ENCODE results near the gene CERS2.

Gene CERS2

GRCh38 chr1:151005729-151006319, 31.2 kb upstream of the CERS2 start:
- H3K9me3 Mint-ChIP-seq = no peaks in the 10 kb centered on the region
- no peaks in the 10 kb centered on the region for H3K27me3 Mint-ChIP-seq (ENCODE audit: low read depth)
- H3K27ac Mint-ChIP-seq = peak overlapping the region; percentile 94 to 99 (median 98)
- H3K36me3 Mint-ChIP-seq (ENCODE audit: low read depth) = peaks cover 15% of the 10 kb centered on the region
- TF ChIP-seq CTCF (IDR thresholded peaks at IDR 0.05; ENCODE audit: unreplicated experiment in 3 of 3) = no peak
- peak overlapping the region; percentile 93 to 96 (median 96) for H3K4me3 Mint-ChIP-seq
- H3K4me1 Mint-ChIP-seq = peaks cover 51% of the 10 kb centered on the region

- no peak for TF ChIP-seq CTCF (IDR thresholded peaks at IDR 0.05; ENCODE audit: unreplicated experiment in 3 of 3)
- H3K36me3 Mint-ChIP-seq (ENCODE audit: low read depth) = peaks cover 30% of the 10 kb centered on the region
- peak overlapping the region in 2 of 3 experiments; percentile 52 to 94 for H3K27ac Mint-ChIP-seq
- peak overlapping the region; percentile 53 to 59 (median 57) for H3K4me3 Mint-ChIP-seq
- no peaks in the 10 kb centered on the region for H3K27me3 Mint-ChIP-seq (ENCODE audit: low read depth)
- no peaks in the 10 kb centered on the region for H3K9me3 Mint-ChIP-seq
- H3K4me1 Mint-ChIP-seq = peaks cover 36% of the 10 kb centered on the region
Measured at GRCh38 chr1:151003180-151003579, 28.5 kb upstream of the CERS2 start.

GRCh38 chr1:151002611-151003010, 28.0 kb upstream of the CERS2 start:
- no peaks in the 10 kb centered on the region for H3K9me3 Mint-ChIP-seq
- no peak for TF ChIP-seq CTCF (IDR thresholded peaks at IDR 0.05; ENCODE audit: unreplicated experiment in 3 of 3)
- H3K36me3 Mint-ChIP-seq (ENCODE audit: low read depth) = peaks cover 32% of the 10 kb centered on the region
- H3K27me3 Mint-ChIP-seq (ENCODE audit: low read depth) = no peaks in the 10 kb centered on the region
- peaks cover 30% of the 10 kb centered on the region for H3K4me1 Mint-ChIP-seq
- H3K27ac Mint-ChIP-seq = peak overlapping the region; percentile 52 to 94 (median 72)
- H3K4me3 Mint-ChIP-seq = peak overlapping the region; percentile 53 to 59 (median 57)

GRCh38 chr1:151002051-151002450, 27.4 kb upstream of the CERS2 start:
- Mint-ChIP-seq H3K36me3 (ENCODE audit: low read depth) (peaks cover 34% of the 10 kb centered on the region), H3K27ac (no peak overlapping the region), H3K4me3 (peak overlapping the region in 1 of 3 experiments; percentile 16), H3K27me3 (ENCODE audit: low read depth) (no peaks in the 10 kb centered on the region), H3K4me1 (peaks cover 25% of the 10 kb centered on the region), H3K9me3 (no peaks in the 10 kb centered on the region)
- no peak for TF ChIP-seq CTCF (IDR thresholded peaks at IDR 0.05; ENCODE audit: unreplicated experiment in 3 of 3)

- H3K9me3 Mint-ChIP-seq = no peaks in the 10 kb centered on the region
- H3K27me3 Mint-ChIP-seq (ENCODE audit: low read depth) = no peaks in the 10 kb centered on the region
- no peak for TF ChIP-seq CTCF (IDR thresholded peaks at IDR 0.05; ENCODE audit: unreplicated experiment in 3 of 3)
- H3K4me1 Mint-ChIP-seq = peaks cover 21% of the 10 kb centered on the region
- H3K4me3 Mint-ChIP-seq = peak overlapping the region in 1 of 3 experiments; percentile 16
- no peak overlapping the region for H3K27ac Mint-ChIP-seq
- peaks cover 37% of the 10 kb centered on the region for H3K36me3 Mint-ChIP-seq (ENCODE audit: low read depth)
Measured at GRCh38 chr1:151001602-151002001, 27.0 kb upstream of the CERS2 start.

GRCh38 chr1:151000408-151000807, 25.8 kb upstream of the CERS2 start:
- no peak overlapping the region for H3K27ac Mint-ChIP-seq
- H3K27me3 Mint-ChIP-seq (ENCODE audit: low read depth) = no peaks in the 10 kb centered on the region
- H3K4me3 Mint-ChIP-seq = no peak overlapping the region
- no peaks in the 10 kb centered on the region for H3K9me3 Mint-ChIP-seq
- TF ChIP-seq CTCF (IDR thresholded peaks at IDR 0.05; ENCODE audit: unreplicated experiment in 3 of 3) = no peak
- peaks cover 15% of the 10 kb centered on the region for H3K4me1 Mint-ChIP-seq
- peaks cover 42% of the 10 kb centered on the region for H3K36me3 Mint-ChIP-seq (ENCODE audit: low read depth)

Data from nephron (organoid).